HG03378 (cell line): ENCODE data around the gene ANKLE1.
"Not testable (repeated sequence)": the region's sequence is repeated elsewhere in the genome, so short reads cannot be mapped to it uniquely, and the experiment has no call there.

Source experiments
- ATAC-seq: cut with Tn5 transposase; IDR thresholded peaks from one replicate; pipeline ENCODE4 v1.9.1; 2021; ENCODE audit warnings: mild to moderate bottlenecking, moderate library complexity; ENCODE audit not compliant: unreplicated experiment

ANKLE1 gene

GRCh38 chr19:17246681-17247425 lies 34.8 kb upstream of the ANKLE1 start:
- ATAC-seq = no peak

GRCh38 chr19:17248011-17248776 lies 33.5 kb upstream of the ANKLE1 start:
- ATAC-seq = no peak

- ATAC-seq = no peak
These were observed 31.7 kb upstream of the ANKLE1 start for GRCh38 chr19:17249887-17250548.

- no peak for ATAC-seq
These were observed 27.1 kb upstream of the ANKLE1 start for GRCh38 chr19:17254636-17255035.

- ATAC-seq = no peak
These were observed 26.5 kb upstream of the ANKLE1 start for GRCh38 chr19:17255150-17255621.

GRCh38 chr19:17256130-17256529 lies 25.6 kb upstream of the ANKLE1 start:
- ATAC-seq = no peak

- ATAC-seq = no peak
These were observed 22.5 kb upstream of the ANKLE1 start for GRCh38 chr19:17259118-17259780.

- no peak for ATAC-seq
These were observed 21.8 kb upstream of the ANKLE1 start for GRCh38 chr19:17259934-17260333.

GRCh38 chr19:17260842-17261325 lies 20.8 kb upstream of the ANKLE1 start:
- peak; percentile 60 for ATAC-seq

- no peak for ATAC-seq
These were observed 19.1 kb upstream of the ANKLE1 start for GRCh38 chr19:17262557-17262956.

- ATAC-seq = no peak
These were observed 17.7 kb upstream of the ANKLE1 start for GRCh38 chr19:17263712-17264640.

GRCh38 chr19:17264641-17264979 lies 17.1 kb upstream of the ANKLE1 start, which contains the start of gene USHBP1:
USHBP1 (minus strand) TSS chr19:17264745; CDS start chr19:17264299, 446 bp downstream.
- no peak for ATAC-seq

GRCh38 chr19:17266026-17266425 lies 15.7 kb upstream of the ANKLE1 start:
- ATAC-seq = no peak

GRCh38 chr19:17266589-17266974 lies 15.1 kb upstream of the ANKLE1 start:
- ATAC-seq = peak; percentile 33

GRCh38 chr19:17266975-17267788 lies 14.5 kb upstream of the ANKLE1 start, which contains the start of gene BABAM1:
BABAM1 (plus strand) TSS chr19:17267443; CDS start chr19:17268807, 1,364 bp downstream.
- ATAC-seq = peak; percentile 86

GRCh38 chr19:17268754-17269153 lies 12.9 kb upstream of the ANKLE1 start:
- no peak for ATAC-seq

GRCh38 chr19:17274892-17275291 lies 6.8 kb upstream of the ANKLE1 start:
- ATAC-seq = not testable (repeated sequence)

- no peak for ATAC-seq
These were observed 6.1 kb upstream of the ANKLE1 start for GRCh38 chr19:17275441-17276175.
